ENCODE data around the gene RSPH4A.

- TF ChIP-seq CTCF (IDR thresholded peaks at IDR 0.05) (no peak), EP300 (IDR thresholded peaks at IDR 0.05) (no peak), POLR2A (IDR thresholded peaks at IDR 0.05) (no peak), POLR2AphosphoS5 (IDR thresholded peaks at IDR 0.05) (no peak)
These were observed 48.2 kb upstream of the RSPH4A start for GRCh38 chr6:116568111-116568510.

Data from upper lobe of left lung (tissue), 4 donors.